ENCODE measurements around the gene PCDH10.

DNA sequence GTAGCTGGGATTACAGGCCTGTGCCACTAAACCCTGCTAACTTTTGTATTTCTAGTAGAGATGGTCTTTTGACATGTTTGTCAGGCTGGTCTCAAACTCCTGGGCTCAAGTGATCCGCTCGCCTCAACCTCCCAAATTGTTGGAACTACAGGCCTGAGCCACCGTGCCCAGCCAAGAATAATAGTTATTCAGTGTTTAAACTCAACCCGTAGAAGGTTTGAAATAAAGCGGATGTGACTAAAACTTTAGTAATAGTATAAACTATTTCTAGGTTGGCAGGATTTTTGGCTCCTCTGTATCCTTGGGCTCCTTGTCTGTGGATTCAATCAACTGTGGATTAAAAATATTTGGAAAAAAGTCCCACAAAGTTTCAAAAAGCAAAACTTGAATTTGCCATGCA lies 37.8 kb downstream of the PCDH10 start:
- TF ChIP-seq, protein P1, sequence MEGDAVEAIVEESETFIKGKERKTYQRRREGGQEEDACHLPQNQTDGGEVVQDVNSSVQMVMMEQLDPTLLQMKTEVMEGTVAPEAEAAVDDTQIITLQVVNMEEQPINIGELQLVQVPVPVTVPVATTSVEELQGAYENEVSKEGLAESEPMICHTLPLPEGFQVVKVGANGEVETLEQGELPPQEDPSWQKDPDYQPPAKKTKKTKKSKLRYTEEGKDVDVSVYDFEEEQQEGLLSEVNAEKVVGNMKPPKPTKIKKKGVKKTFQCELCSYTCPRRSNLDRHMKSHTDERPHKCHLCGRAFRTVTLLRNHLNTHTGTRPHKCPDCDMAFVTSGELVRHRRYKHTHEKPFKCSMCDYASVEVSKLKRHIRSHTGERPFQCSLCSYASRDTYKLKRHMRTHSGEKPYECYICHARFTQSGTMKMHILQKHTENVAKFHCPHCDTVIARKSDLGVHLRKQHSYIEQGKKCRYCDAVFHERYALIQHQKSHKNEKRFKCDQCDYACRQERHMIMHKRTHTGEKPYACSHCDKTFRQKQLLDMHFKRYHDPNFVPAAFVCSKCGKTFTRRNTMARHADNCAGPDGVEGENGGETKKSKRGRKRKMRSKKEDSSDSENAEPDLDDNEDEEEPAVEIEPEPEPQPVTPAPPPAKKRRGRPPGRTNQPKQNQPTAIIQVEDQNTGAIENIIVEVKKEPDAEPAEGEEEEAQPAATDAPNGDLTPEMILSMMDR (IDR thresholded peaks at IDR 0.05): no peak
- no peak for TF ChIP-seq POLR2A (IDR thresholded peaks at IDR 0.05)
